ENCODE results near the gene KIAA0825. TPM values are rescaled to one million over a fixed set of nuclear protein-coding genes. Genes with fewer than 3 reads are reported as not detected.

The KIAA0825 gene
- total and polyA plus RNA-seq, 7 donors = 0.46 to 4.6 (median 3.3) TPM; not detected in 1

GRCh38 chr5:94316916-94317838 lies 301.2 kb downstream of the KIAA0825 start:
- DNase-seq = no peak
- no peak overlapping the region for H3K27ac ChIP-seq
- no peaks in the 10 kb centered on the region for H3K36me3 ChIP-seq
- no peaks in the 10 kb centered on the region for H3K9me3 ChIP-seq
- H3K4me3 ChIP-seq = no peak overlapping the region
- intact Hi-C loops (cut with DNase I) = no loop called here
- H3K27me3 ChIP-seq = no peaks in the 10 kb centered on the region
- whole genome bisulfite sequencing, 2 donors = 74 to 85% methylated on average over 6 of the region's 6 CpGs
- H3K4me1 ChIP-seq = no peaks in the 10 kb centered on the region
- TF ChIP-seq POLR2AphosphoS5 (IDR thresholded peaks at IDR 0.05) (no peak), EP300 (IDR thresholded peaks at IDR 0.05) (no peak), POLR2A (IDR thresholded peaks at IDR 0.05) (no peak), CTCF (IDR thresholded peaks at IDR 0.05) (no peak)

- 82 to 91% methylated on average over 7 of the region's 7 CpGs for WGBS, 2 donors
- H3K9me3 ChIP-seq = no peaks in the 10 kb centered on the region
- intact Hi-C loops (cut with DNase I) = no loop called here
- H3K4me3 ChIP-seq = no peak overlapping the region
- no peaks in the 10 kb centered on the region for H3K4me1 ChIP-seq
- no peak for DNase-seq
- H3K36me3 ChIP-seq = no peaks in the 10 kb centered on the region
- no peak for TF ChIP-seq POLR2A (IDR thresholded peaks at IDR 0.05)
- TF ChIP-seq POLR2AphosphoS5 (IDR thresholded peaks at IDR 0.05) = no peak
- H3K27me3 ChIP-seq = no peaks in the 10 kb centered on the region
- no peak overlapping the region for H3K27ac ChIP-seq
Observed at GRCh38 chr5:94314460-94315131, 303.8 kb downstream of the KIAA0825 start.

GRCh38 chr5:94313696-94314095 lies 304.7 kb downstream of the KIAA0825 start:
- TF ChIP-seq POLR2A (IDR thresholded peaks at IDR 0.05) (no peak), EP300 (IDR thresholded peaks at IDR 0.05) (no peak), CTCF (IDR thresholded peaks at IDR 0.05) (no peak), POLR2AphosphoS5 (IDR thresholded peaks at IDR 0.05) (no peak)
- intact Hi-C loops (cut with DNase I) = no loop called here
- Histone ChIP-seq H3K4me3 (no peak overlapping the region), H3K9me3 (no peaks in the 10 kb centered on the region), H3K36me3 (no peaks in the 10 kb centered on the region), H3K4me1 (no peaks in the 10 kb centered on the region), H3K27me3 (no peaks in the 10 kb centered on the region), H3K27ac (no peak overlapping the region)
- WGBS, 2 donors = 92 to 93% methylated on average over 3 of the region's 3 CpGs
- no peak for DNase-seq

DNA sequence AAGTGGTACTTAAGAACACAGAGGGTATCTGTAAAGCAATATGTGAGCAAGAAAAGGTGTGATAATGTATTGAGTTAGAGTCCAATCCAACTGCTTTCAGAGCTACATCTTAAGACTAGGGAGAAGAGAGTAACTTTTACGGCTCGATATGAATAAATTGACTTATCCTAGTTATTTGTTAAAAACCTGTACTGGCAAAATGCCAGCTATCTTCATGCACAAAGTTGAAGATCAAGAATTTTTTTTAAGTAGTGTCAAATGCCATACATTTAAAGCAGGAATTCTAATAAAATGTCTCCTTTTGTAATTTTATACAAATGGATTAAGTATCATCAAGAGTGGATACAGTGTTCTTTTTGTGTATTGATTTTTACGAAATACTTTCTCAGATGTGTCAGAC lies 305.2 kb downstream of the KIAA0825 start:
- H3K27ac ChIP-seq = no peak overlapping the region
- no peaks in the 10 kb centered on the region for H3K36me3 ChIP-seq
- H3K27me3 ChIP-seq = no peaks in the 10 kb centered on the region
- H3K9me3 ChIP-seq = no peaks in the 10 kb centered on the region
- no peaks in the 10 kb centered on the region for H3K4me1 ChIP-seq
- intact Hi-C loops (cut with DNase I) = no loop called here
- no peak for TF ChIP-seq EP300 (IDR thresholded peaks at IDR 0.05)
- no peak for DNase-seq
- H3K4me3 ChIP-seq = no peak overlapping the region
- 95 to 97% methylated on average over 3 of the region's 3 CpGs for WGBS, 2 donors

DNA sequence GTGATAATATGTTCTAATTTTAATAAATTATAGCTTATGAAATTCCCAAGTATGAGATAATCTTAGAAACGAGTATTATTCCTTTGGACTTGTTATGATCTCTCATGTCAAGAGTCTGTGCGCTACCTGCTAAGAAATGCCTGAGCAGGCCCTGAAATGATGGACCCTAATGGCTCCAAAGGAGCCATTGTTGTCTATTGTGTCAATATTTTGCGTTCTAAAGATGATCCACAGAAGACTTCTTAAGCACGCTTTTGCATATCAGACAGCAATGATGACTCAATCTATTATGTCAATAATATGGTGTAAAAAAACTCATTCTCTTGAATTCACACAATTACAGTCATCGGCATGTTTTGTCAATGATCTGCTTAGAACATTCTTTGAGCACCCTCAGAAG lies 306.1 kb downstream of the KIAA0825 start:
- WGBS, 2 donors = 90 to 94% methylated on average over 5 of the region's 5 CpGs
- DNase-seq = no peak
- Histone ChIP-seq H3K4me3 (no peak overlapping the region), H3K9me3 (no peaks in the 10 kb centered on the region), H3K36me3 (no peaks in the 10 kb centered on the region), H3K27ac (no peak overlapping the region), H3K4me1 (no peaks in the 10 kb centered on the region), H3K27me3 (no peaks in the 10 kb centered on the region)
- no peak for TF ChIP-seq POLR2A (IDR thresholded peaks at IDR 0.05)
- no peak for TF ChIP-seq EP300 (IDR thresholded peaks at IDR 0.05)
- no peak for TF ChIP-seq POLR2AphosphoS5 (IDR thresholded peaks at IDR 0.05)
- TF ChIP-seq CTCF (IDR thresholded peaks at IDR 0.05) = no peak
- intact Hi-C loops (cut with DNase I) = no loop called here
